LNCaP clone FGC (cell line): ENCODE data around the gene NFATC3.

Experiments
- DNase-seq: peaks from one replicate; pipeline ENCODE4 v3.0.0-alpha.2; 2011; ENCODE audit warnings: low read depth
- H3K4me3 ChIP-seq: 2 replicates; pipeline ENCODE4 v1.5.1; 2011; ENCODE audit warnings: mild to moderate bottlenecking, low read depth, low read length, control low read depth
- CTCF ChIP-seq: IDR thresholded peaks from 2 replicates; pipeline ENCODE4 v1.5.1; 2012; ENCODE audit warnings: mild to moderate bottlenecking; ENCODE audit not compliant: control insufficient read depth, insufficient read depth; ENCODE audit errors: extremely low read depth

Gene NFATC3

GRCh38 chr16:68085259-68086071, at the start of gene NFATC3:
TSS of gene NFATC3 (plus strand) at chr16:68085370. CDS start at chr16:68085682, 312 bp downstream.
- DNase-seq: peak; percentile 80
- TF ChIP-seq CTCF: 0 out of 2 replicates have a peak, but pooled peaks have one; percentile 4
- peak within 1 kb of the TSS; percentile 76 for H3K4me3 ChIP-seq

GRCh38 chr16:68037841-68038597, 47.2 kb upstream of the NFATC3 start:
- H3K4me3 ChIP-seq: no peak overlapping the region
- DNase-seq: no peak
- TF ChIP-seq CTCF: no peak

- H3K4me3 ChIP-seq: no peak overlapping the region
- peak; percentile 85 for TF ChIP-seq CTCF
- peak; percentile 19 for DNase-seq
These were observed 44.5 kb upstream of the NFATC3 start for GRCh38 chr16:68040506-68041288.

- DNase-seq: no peak
- no peak overlapping the region for H3K4me3 ChIP-seq
- no peak for TF ChIP-seq CTCF
These were observed 43.4 kb upstream of the NFATC3 start for GRCh38 chr16:68041783-68042182.

- H3K4me3 ChIP-seq: no peak overlapping the region
- TF ChIP-seq CTCF: no peak
- DNase-seq: no peak
These were observed 39.1 kb upstream of the NFATC3 start for GRCh38 chr16:68046106-68046505.

- H3K4me3 ChIP-seq: no peak overlapping the region
- DNase-seq: peak; percentile 37
- no peak for TF ChIP-seq CTCF
These were observed 37.2 kb upstream of the NFATC3 start for GRCh38 chr16:68047987-68048386.
